NCI-H2227 (cell line): ENCODE data around the gene KIAA1614.
"Not testable (repeated sequence)": the region's sequence is repeated elsewhere in the genome, so short reads cannot be mapped to it uniquely, and the experiment has no call there.

Experiments used
- DNase-seq: peaks from one replicate; lab custom pipeline; 2025; ENCODE audit not compliant: unreplicated experiment; lab: John Stamatoyannopoulos, UW

KIAA1614 gene

GRCh38 chr1:180954005-180954800, 41.5 kb downstream of the KIAA1614 start:
- DNase-seq, result no peak

- DNase-seq, result no peak
These were observed 42.1 kb downstream of the KIAA1614 start for GRCh38 chr1:180954801-180955165.

GRCh38 chr1:180956028-180956640, 43.4 kb downstream of the KIAA1614 start:
- no peak for DNase-seq

- not testable (repeated sequence) for DNase-seq
These were observed 46.9 kb downstream of the KIAA1614 start for GRCh38 chr1:180959620-180960019.

- DNase-seq, result no peak
These were observed 48.9 kb downstream of the KIAA1614 start for GRCh38 chr1:180961622-180962021.

- DNase-seq, result no peak
These were observed 49.5 kb downstream of the KIAA1614 start for GRCh38 chr1:180962178-180962577.

- DNase-seq, result no peak
These were observed 51.4 kb downstream of the KIAA1614 start for GRCh38 chr1:180964056-180964455.

GRCh38 chr1:180964595-180964994, 51.9 kb downstream of the KIAA1614 start:
- no peak for DNase-seq

- DNase-seq, result no peak
These were observed 53.6 kb downstream of the KIAA1614 start for GRCh38 chr1:180966312-180966711.

- no peak for DNase-seq
These were observed 54.2 kb downstream of the KIAA1614 start for GRCh38 chr1:180966744-180967536.

- no peak for DNase-seq
These were observed 54.9 kb downstream of the KIAA1614 start for GRCh38 chr1:180967558-180967957.

GRCh38 chr1:180968834-180969233, 56.1 kb downstream of the KIAA1614 start:
- not testable (repeated sequence) for DNase-seq

GRCh38 chr1:180969434-180969833, 56.7 kb downstream of the KIAA1614 start:
- no peak for DNase-seq

GRCh38 chr1:180970333-180971079, 57.8 kb downstream of the KIAA1614 start:
- DNase-seq, result no peak

- DNase-seq, result no peak
These were observed 58.7 kb downstream of the KIAA1614 start for GRCh38 chr1:180971273-180971997.

GRCh38 chr1:180973369-180973768, 60.7 kb downstream of the KIAA1614 start:
- DNase-seq, result no peak

GRCh38 chr1:180974236-180974635, 61.5 kb downstream of the KIAA1614 start:
- no peak for DNase-seq

GRCh38 chr1:180975551-180975950, 62.9 kb downstream of the KIAA1614 start:
- DNase-seq, result no peak

GRCh38 chr1:180976191-180976590, 63.5 kb downstream of the KIAA1614 start:
- no peak for DNase-seq

GRCh38 chr1:180976732-180977357, 64.1 kb downstream of the KIAA1614 start:
- DNase-seq, result no peak
